HG02610 (cell line): ENCODE data around the gene COL23A1.

Experiments
- ATAC-seq: cut with Tn5 transposase; IDR thresholded peaks from one replicate; pipeline ENCODE4 v1.9.1; 2021; ENCODE audit warnings: mild to moderate bottlenecking, moderate library complexity; ENCODE audit not compliant: unreplicated experiment

The COL23A1 gene

GRCh38 chr5:178279026-178279722 lies 311.0 kb downstream of the COL23A1 start:
- no peak for ATAC-seq

- no peak for ATAC-seq
Measured at GRCh38 chr5:178278358-178279023, 311.7 kb downstream of the COL23A1 start.

GRCh38 chr5:178277866-178278265 lies 312.3 kb downstream of the COL23A1 start:
- ATAC-seq = no peak

GRCh38 chr5:178277346-178277745 lies 312.8 kb downstream of the COL23A1 start:
- no peak for ATAC-seq

- ATAC-seq = no peak
Measured at GRCh38 chr5:178274781-178275537, 315.2 kb downstream of the COL23A1 start.

GRCh38 chr5:178273665-178274541 lies 316.3 kb downstream of the COL23A1 start:
- ATAC-seq = no peak

GRCh38 chr5:178273041-178273440 lies 317.2 kb downstream of the COL23A1 start:
- ATAC-seq = no peak

- no peak for ATAC-seq
Measured at GRCh38 chr5:178272591-178272990, 317.6 kb downstream of the COL23A1 start.

- no peak for ATAC-seq
Measured at GRCh38 chr5:178271726-178272479, 318.3 kb downstream of the COL23A1 start.

- ATAC-seq = no peak
Measured at GRCh38 chr5:178271231-178271630, 319.0 kb downstream of the COL23A1 start.

GRCh38 chr5:178269499-178269898 lies 320.7 kb downstream of the COL23A1 start:
- ATAC-seq = no peak

- no peak for ATAC-seq
Measured at GRCh38 chr5:178267876-178268275, 322.3 kb downstream of the COL23A1 start.

GRCh38 chr5:178267245-178267644 lies 322.9 kb downstream of the COL23A1 start:
- ATAC-seq = no peak

- ATAC-seq = no peak
Measured at GRCh38 chr5:178266581-178266980, 323.6 kb downstream of the COL23A1 start.

- no peak for ATAC-seq
Measured at GRCh38 chr5:178265746-178266145, 324.4 kb downstream of the COL23A1 start.

GRCh38 chr5:178264044-178264443 lies 326.1 kb downstream of the COL23A1 start:
- ATAC-seq = no peak

- no peak for ATAC-seq
Measured at GRCh38 chr5:178261666-178262600, 328.3 kb downstream of the COL23A1 start.

GRCh38 chr5:178259623-178260536 lies 330.3 kb downstream of the COL23A1 start:
- ATAC-seq = no peak
